Mesenchymal stem cell (in vitro differentiated cells and primary cell): Measurements from ENCODE around the gene ME3.
A peak's percentile ranks its signal among the peaks of the same experiment; 100 is the strongest.

Experiments
- DNase-seq: peaks from one replicate; pipeline ENCODE4 v3.0.0-alpha.2; 2013
- H2AFZ ChIP-seq: one replicate; pipeline ENCODE4 v1.6.1; 2013; ENCODE audit warnings: low read depth, mild to moderate bottlenecking, control low read depth, inconsistent platforms, low read length, moderate library complexity
- H2AK5ac ChIP-seq: 2 replicates; pipeline ENCODE4 v1.6.1; 2013; ENCODE audit warnings: low read length, moderate library complexity, mild to moderate bottlenecking, inconsistent platforms; ENCODE audit not compliant: severe bottlenecking
- H2BK120ac ChIP-seq: one replicate; pipeline ENCODE4 v1.6.1; 2013; ENCODE audit warnings: low read depth, mild to moderate bottlenecking, inconsistent platforms, low read length, moderate library complexity
- H2BK12ac ChIP-seq, 2 experiments: one replicate each; pipeline ENCODE4 v1.6.1; 2013; ENCODE audit warnings: inconsistent platforms in 2 of 2, low read length in 2 of 2, mild to moderate bottlenecking in 2 of 2, moderate library complexity in 2 of 2, control low read depth in 1 of 2
- H2BK15ac ChIP-seq: one replicate; pipeline ENCODE4 v1.6.1; 2013; ENCODE audit warnings: mild to moderate bottlenecking, low read depth, inconsistent platforms; ENCODE audit not compliant: poor library complexity, severe bottlenecking
- H2BK5ac ChIP-seq: 2 replicates; pipeline ENCODE4 v1.6.1; 2013; ENCODE audit warnings: low read depth, mild to moderate bottlenecking, low read length, control low read depth, inconsistent platforms; ENCODE audit not compliant: poor library complexity, severe bottlenecking
- H3K14ac ChIP-seq, 2 experiments: one replicate each; pipeline ENCODE4 v1.6.1; 2013; ENCODE audit warnings: inconsistent platforms in 2 of 2, low read length in 2 of 2, control low read depth in 1 of 2, mild to moderate bottlenecking in 1 of 2, moderate library complexity in 1 of 2
- H3K18ac ChIP-seq, 2 experiments: one replicate each; pipeline ENCODE4 v1.6.1; 2013; ENCODE audit warnings: inconsistent platforms in 2 of 2, low read length in 2 of 2, control low read depth in 1 of 2, low read depth in 1 of 2, mild to moderate bottlenecking in 1 of 2
- H3K23ac ChIP-seq, 2 experiments: one replicate each; pipeline ENCODE4 v1.6.1; 2013; ENCODE audit warnings: inconsistent platforms in 2 of 2, low read length in 2 of 2, mild to moderate bottlenecking in 2 of 2, moderate library complexity in 2 of 2, control low read depth in 1 of 2
- H3K27ac ChIP-seq: 2 replicates; pipeline ENCODE4 v1.5.1; 2013; ENCODE audit warnings: mild to moderate bottlenecking, moderate library complexity, low read length, control low read depth, inconsistent platforms; ENCODE audit not compliant: poor library complexity, severe bottlenecking
- H3K27me3 ChIP-seq, 2 experiments: 2 replicates each; pipeline versions ENCODE4 v1.6.1 to v1.7.0; 2013; ENCODE audit warnings: low read length in 2 of 2, mild to moderate bottlenecking in 2 of 2, moderate library complexity in 2 of 2, control low read depth in 1 of 2, inconsistent platforms in 1 of 2; ENCODE audit not compliant: control insufficient read depth in 1 of 2, insufficient read depth in 1 of 2
- H3K36me3 ChIP-seq, 2 experiments: 2 replicates each; pipeline versions ENCODE4 v1.6.1 to v1.7.0; 2013; ENCODE audit warnings: low read length in 2 of 2, control low read depth in 1 of 2, inconsistent platforms in 1 of 2, low read depth in 1 of 2, mild to moderate bottlenecking in 1 of 2; ENCODE audit not compliant: insufficient read depth in 2 of 2, control insufficient read depth in 1 of 2
- H3K4ac ChIP-seq, 2 experiments: one replicate each; pipeline ENCODE4 v1.6.1; 2013; ENCODE audit warnings: inconsistent platforms in 2 of 2, low read length in 2 of 2, mild to moderate bottlenecking in 2 of 2, moderate library complexity in 2 of 2, control low read depth in 1 of 2, low read depth in 1 of 2
- H3K4me1 ChIP-seq: 2 replicates; pipeline ENCODE4 v1.6.1; 2013; ENCODE audit warnings: low read depth, low read length, control low read depth; ENCODE audit not compliant: control insufficient read depth, insufficient read depth
- H3K4me2 ChIP-seq: 2 replicates; pipeline ENCODE4 v1.6.1; 2013; ENCODE audit warnings: low read length, mild to moderate bottlenecking, inconsistent platforms; ENCODE audit not compliant: poor library complexity, severe bottlenecking
- H3K4me3 ChIP-seq, 2 experiments: 2 replicates each; pipeline versions ENCODE4 v1.5.1 to v1.7.0; 2013; ENCODE audit warnings: low read length in 2 of 2, mild to moderate bottlenecking in 2 of 2, control low read depth in 1 of 2, low read depth in 1 of 2; ENCODE audit not compliant: insufficient read depth in 1 of 2
- H3K79me1 ChIP-seq: replicated peaks from 2 replicates; pipeline ENCODE4 v1.6.1; 2013; ENCODE audit warnings: mild to moderate bottlenecking, control low read depth, low read length, inconsistent platforms; ENCODE audit not compliant: poor library complexity, severe bottlenecking
- H3K9ac ChIP-seq: 2 replicates; pipeline ENCODE4 v1.7.0; 2013; ENCODE audit warnings: mild to moderate bottlenecking, low read length, moderate library complexity
- H3K9me3 ChIP-seq: 2 replicates; pipeline ENCODE4 v1.7.0; 2013; ENCODE audit warnings: mild to moderate bottlenecking, low read length; ENCODE audit not compliant: control insufficient read depth
- H4K8ac ChIP-seq: one replicate; pipeline ENCODE4 v1.6.1; 2013; ENCODE audit warnings: inconsistent platforms, mild to moderate bottlenecking, low read length, moderate library complexity
- H4K91ac ChIP-seq: one replicate; pipeline ENCODE4 v1.6.1; 2013; ENCODE audit warnings: mild to moderate bottlenecking, low read length, inconsistent platforms
- WGBS: methylation state at CpG from one replicate; pipeline ENCODE4 v1.1.7; 2013; ENCODE audit warnings: mixed read lengths; 5-methylcytosine and 5-hydroxymethylcytosine counted together

Gene ME3

GRCh38 chr11:86458294-86459001 lies 214.0 kb downstream of the ME3 start:
- Histone ChIP-seq H3K23ac (no peak overlapping the region), H3K27ac (peak overlapping the region; percentile 91), H2BK120ac (no peak overlapping the region), H3K4me1 (peaks cover 25% of the 10 kb centered on the region), H3K14ac (no peak overlapping the region), H2AK5ac (peak overlapping the region; percentile 95), H3K36me3 (peaks cover 0 to 8% of the 10 kb centered on the region in 2 experiments), H3K4me2 (no peak overlapping the region), H4K91ac (peak overlapping the region; percentile 9), H3K9ac (peak overlapping the region; percentile 71), H3K18ac (peak overlapping the region; percentile 31 to 50), H3K4me3 (no peak overlapping the region), H2BK15ac (no peak overlapping the region), H3K79me1 (no peaks in the 10 kb centered on the region), H3K9me3 (no peaks in the 10 kb centered on the region), H4K8ac (peak overlapping the region; percentile 29), H2BK12ac (peak overlapping the region; percentile 20 to 59), H3K27me3 (no peaks in the 10 kb centered on the region), H3K4ac (peak overlapping the region; percentile 7 to 41), H2AFZ (no peak overlapping the region), H2BK5ac (peak overlapping the region; percentile 11)
- no peak for DNase-seq
- 78% methylated on average over 5 of the region's 5 CpGs for WGBS

GRCh38 chr11:86456075-86456939 lies 216.1 kb downstream of the ME3 start:
- WGBS = 21% methylated on average over 9 of the region's 9 CpGs
- Histone ChIP-seq H3K18ac (peak overlapping the region; percentile 50 to 73), H3K36me3 (peaks cover 0 to under 1% of the 10 kb centered on the region in 2 experiments), H2BK15ac (no peak overlapping the region), H3K27me3 (no peaks in the 10 kb centered on the region), H3K79me1 (no peaks in the 10 kb centered on the region), H3K27ac (peak overlapping the region; percentile 3), H2BK5ac (no peak overlapping the region), H3K4me3 (no peak overlapping the region), H3K23ac (no peak overlapping the region), H3K9me3 (no peaks in the 10 kb centered on the region), H3K9ac (peak overlapping the region; percentile 44), H3K4ac (peak overlapping the region; percentile 16 to 37), H2AK5ac (peak overlapping the region; percentile 81), H2AFZ (no peak overlapping the region), H4K8ac (peak overlapping the region; percentile 2), H3K4me1 (peaks cover 20% of the 10 kb centered on the region), H2BK120ac (peak overlapping the region; percentile 8), H4K91ac (peak overlapping the region; percentile 15), H3K4me2 (no peak overlapping the region), H3K14ac (no peak overlapping the region), H2BK12ac (peak overlapping the region; percentile 46 to 57)
- DNase-seq = peak; percentile 83

DNA sequence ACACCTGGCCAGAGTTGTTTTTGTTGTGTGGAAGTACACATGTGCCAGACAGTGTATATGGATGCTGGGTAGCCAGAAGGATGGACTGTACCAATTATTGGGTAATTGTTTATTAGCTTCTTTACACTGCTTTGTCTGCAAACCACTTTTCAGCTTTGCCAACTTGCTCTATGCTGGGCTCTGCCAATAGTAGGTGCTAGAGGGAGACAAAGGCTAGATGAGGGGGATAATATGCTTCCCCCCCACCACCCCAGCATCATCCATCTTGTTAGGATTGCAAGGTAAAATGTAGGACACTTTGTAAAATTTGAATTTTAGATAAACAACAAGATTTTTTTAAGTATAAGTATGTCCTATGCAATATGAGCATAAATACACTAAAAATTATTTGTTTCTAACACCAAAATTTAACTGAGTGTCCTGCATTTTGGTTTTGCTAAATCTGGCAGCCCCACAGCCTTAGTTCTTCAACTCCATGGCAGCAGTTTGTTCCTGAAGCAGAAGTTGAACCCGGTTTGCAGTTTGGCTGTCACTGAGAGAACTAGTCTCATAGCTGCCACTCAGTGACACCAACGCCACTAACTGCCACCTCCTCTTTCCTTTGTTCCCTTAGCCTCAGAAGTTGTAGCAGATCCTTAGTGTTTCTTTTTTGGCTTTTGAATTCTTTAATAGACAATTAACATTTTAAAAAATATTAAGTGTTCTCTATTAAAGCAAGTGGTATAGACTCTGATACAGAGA lies 219.0 kb downstream of the ME3 start:
- Histone ChIP-seq H2BK15ac (no peak overlapping the region), H2BK120ac (no peak overlapping the region), H3K27ac (no peak overlapping the region), H2AFZ (no peak overlapping the region), H3K9me3 (no peaks in the 10 kb centered on the region), H3K27me3 (no peaks in the 10 kb centered on the region), H3K36me3 (no peaks in the 10 kb centered on the region), H3K18ac (peak overlapping the region in 1 of 2 experiments; percentile 61), H4K91ac (no peak overlapping the region), H3K4me2 (no peak overlapping the region), H4K8ac (no peak overlapping the region), H3K14ac (no peak overlapping the region), H3K4me3 (no peak overlapping the region), H3K23ac (no peak overlapping the region), H3K4ac (peak overlapping the region in 1 of 2 experiments; percentile 53), H2AK5ac (no peak overlapping the region), H2BK12ac (no peak overlapping the region), H3K9ac (no peak overlapping the region), H3K79me1 (no peaks in the 10 kb centered on the region), H3K4me1 (peaks cover 2% of the 10 kb centered on the region), H2BK5ac (no peak overlapping the region)
- WGBS = 100% methylated on average over 1 of the region's 2 CpGs
- DNase-seq = no peak
